TTC549 (cell line): Measurements from ENCODE around the gene STX18.
"Not testable (repeated sequence)": the region's sequence is repeated elsewhere in the genome, so short reads cannot be mapped to it uniquely, and the experiment has no call there.

Source experiments
- FAIRE-seq: peaks from 2 replicates; lab custom pipeline; 2012; peaks lifted over from hg19 to GRCh38; lab: Jason Lieb, UNC

The STX18 gene

DNA sequence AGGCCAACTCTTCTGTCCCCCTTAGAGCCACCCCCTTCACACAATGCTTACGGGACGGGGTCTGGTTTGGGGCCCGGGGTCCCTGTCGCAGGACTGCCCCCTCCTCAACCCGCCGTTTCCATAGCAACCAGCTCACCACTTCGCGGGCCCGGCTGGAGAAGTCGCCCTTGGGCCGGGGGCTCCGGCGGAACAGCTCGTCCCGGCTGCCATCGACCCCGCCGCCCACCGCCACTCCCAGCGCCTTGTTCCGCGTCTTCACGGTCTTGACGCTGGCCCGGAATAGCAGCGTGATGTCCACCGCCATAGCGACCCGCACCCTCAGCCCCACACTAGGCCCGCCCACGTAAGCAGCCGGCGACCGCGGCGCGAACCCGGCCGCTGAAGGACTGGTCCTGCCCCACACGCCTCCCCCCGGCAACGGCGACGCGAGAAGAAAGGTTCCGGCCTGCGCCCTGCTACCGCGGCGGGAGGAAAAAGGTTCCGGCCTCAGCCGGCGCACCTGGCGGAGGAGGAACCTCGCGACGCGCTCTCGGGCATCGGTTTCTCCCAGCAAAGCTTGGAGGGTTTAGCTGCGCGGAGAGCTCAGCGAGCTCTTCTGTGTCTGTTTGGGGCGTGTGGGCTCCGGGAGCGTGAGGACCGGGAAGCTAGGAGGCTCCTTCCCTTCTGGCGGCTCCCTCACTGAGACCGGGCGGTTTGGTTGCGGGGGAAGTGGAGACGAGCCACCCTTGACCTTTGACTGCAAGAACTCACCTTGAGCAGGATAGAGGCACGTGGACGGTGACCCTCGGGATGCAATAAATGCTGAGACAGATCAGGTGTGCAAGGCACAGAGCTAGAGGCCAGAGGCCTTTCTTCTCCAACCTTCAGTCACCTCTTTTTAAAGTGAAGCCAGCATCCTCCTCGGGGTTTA lies at the start of gene STX18:
Gene STX18 (minus strand): TSS at position 388 of the 910 bp plus-strand sequence. CDS start 84 bp downstream, at position 304.
- FAIRE-seq: no peak

DNA sequence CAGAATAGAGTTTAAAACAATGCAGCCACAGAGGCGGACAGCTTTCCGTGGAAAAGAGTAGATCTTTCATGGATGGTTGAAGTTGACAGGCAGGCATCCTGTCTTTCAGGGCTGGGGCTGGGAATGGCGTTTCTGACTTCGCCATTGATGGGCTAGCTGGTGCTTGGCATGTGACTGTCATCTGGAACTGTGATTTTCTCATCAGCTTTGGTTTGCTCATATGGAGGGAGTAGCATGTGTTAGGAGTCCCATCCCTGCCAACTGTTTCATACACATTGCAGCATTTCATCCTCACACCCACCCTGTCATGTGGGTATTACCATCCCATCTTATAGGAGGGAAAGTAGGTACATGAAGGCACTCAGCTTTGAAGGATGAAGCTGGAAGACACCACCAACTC lies 49.2 kb upstream of the STX18 start:
- FAIRE-seq: no peak

DNA sequence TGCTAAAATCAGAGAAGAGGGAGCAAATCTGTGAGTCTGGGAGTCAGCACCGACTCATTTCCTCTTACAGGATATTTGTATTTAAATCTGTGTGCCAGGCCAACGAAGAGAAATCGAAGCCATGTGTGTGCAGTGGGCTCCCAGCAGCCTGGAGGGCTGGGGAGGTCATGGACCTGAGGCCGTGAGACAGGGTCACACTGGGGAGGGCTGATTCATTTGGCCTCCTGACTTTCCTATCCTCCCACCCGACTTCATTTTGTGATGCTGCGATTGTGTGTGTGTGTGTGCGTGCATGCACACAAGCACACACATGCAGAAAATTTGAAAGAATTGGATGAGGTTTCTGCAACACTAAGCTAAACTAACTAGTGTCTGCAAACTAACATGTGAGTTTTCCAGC lies 48.7 kb upstream of the STX18 start:
- FAIRE-seq: no peak

DNA sequence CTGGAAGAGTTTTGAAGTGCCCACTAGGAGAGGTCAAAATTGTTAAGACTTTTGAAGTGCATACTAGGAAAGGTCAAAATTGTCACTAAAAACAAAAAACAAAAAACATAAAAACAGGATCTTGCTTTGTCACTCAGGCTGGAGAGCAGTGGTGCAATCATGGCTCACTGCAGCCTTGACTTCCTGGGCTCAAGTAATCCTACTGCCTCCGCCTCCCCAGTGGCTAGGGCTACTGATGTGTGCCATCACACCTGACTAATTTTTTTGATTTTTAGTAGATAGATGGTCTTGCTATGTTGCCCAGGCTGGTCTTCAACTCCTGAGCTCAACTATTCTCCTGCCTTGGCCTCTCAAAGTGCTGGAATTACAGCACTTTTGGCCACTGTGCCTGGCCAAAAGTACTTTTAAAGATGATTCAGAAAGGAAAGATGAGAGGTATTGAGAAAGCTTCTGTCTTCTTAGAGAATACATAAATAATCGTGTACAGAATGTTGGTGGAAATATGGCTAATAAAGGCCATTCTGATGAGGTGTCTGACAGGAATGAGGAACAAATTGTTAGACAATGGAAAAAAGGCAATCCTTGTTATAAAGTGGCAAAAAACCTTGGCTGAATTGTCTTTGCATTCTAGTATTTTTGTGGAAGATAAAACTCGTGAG lies 43.3 kb upstream of the STX18 start:
- no peak for FAIRE-seq

DNA sequence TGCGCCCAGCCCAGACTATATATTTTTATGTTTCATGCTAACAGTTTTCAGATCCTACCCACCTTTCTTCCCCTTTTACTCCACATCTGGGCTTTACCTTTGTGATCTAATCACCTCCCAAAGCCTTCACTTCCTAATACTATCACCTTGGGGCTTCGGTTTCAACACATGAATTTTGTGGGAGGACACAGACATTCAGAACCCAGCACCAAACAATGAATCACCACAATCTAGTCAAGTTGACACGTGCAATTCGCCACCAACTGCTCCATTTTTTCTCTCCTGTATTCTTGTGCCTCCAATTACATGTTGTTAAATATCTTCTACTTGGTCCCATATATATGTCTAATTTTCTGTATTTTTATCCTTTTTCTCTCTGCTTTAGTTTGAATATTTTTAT lies 41.8 kb upstream of the STX18 start:
- no peak for FAIRE-seq

DNA sequence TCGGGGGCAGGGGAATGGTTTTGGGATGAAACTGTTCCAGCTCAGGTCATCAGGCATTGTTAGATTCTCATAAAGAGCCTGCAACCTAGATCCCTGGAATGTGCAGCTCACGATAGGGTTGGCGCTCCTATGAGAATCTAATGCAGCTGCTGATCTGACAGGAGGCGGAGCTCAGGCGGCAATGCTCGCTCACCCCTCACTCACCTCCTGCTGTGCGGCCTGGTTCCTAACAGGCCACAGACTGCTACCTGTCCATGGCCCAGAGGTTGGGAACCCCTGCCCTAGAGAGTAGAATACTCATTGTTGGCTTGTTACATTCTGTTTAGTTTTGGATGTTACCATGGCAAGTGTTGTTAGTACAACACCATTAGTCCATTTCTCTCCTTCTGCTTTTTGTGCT lies 40.8 kb upstream of the STX18 start:
- no peak for FAIRE-seq

DNA sequence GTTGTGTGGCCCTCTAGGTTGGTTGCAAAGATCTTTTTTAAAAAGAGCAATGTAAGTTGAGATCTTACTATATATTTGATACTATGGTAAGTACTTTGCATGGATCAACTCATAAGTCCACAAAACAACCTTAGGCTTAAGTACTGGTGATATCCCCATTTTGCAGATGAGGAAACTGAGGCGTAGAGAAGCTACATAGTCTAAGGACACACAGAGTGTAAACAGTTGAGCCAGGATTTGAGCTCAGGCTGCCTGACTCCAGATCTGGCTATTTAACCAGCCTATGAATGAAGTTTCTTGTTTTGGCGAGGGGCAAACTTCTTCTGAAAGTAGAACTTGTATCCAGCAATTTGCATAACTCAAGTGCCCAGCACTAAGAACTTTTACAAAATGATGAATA lies 38.6 kb upstream of the STX18 start:
- no peak for FAIRE-seq

DNA sequence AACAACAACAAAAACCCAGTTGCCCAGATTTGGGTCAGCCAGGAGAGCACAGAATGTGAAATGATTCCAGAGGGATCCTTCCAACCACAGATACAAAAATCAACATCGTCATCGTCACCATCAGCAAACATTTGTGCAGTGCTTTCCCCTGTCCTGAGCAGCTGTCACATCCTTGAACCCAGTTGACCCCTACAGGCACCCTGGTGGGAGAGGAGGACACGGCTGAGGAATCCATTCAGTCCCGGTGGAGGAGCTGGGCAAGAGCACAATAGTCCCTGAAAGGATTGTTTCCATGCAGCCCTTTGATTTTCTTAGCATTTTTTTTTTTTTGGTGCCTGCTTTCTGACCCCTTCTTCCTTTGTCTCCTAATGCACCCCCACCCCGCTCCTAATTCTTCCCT lies 37.1 kb upstream of the STX18 start:
- no peak for FAIRE-seq

- no peak for FAIRE-seq
Observed at GRCh38 chr4:4577359-4577875, 35.6 kb upstream of the STX18 start.

- no peak for FAIRE-seq
Observed at GRCh38 chr4:4575284-4576211, 33.7 kb upstream of the STX18 start.

- no peak for FAIRE-seq
Observed at GRCh38 chr4:4574792-4575191, 32.9 kb upstream of the STX18 start.

DNA sequence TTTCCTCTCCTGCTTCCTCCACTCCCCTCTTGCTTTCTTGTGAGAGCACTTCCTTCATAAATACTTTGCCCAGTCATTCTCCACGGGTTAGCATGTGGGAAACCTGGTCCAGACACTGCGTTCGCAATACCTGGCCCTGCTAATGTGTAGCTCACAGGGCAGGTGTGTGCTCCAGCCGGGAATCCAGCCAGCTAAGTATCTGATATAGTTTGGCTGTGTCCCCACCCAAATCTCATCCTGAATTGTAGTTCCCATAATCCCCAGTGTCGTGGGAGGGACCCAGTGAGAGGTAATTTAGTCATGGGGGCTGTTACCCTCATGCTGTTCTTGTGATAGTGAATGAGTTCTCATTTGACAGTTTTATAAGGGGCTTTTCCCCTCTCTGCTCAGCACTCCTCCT lies 32.2 kb upstream of the STX18 start:
- no peak for FAIRE-seq

DNA sequence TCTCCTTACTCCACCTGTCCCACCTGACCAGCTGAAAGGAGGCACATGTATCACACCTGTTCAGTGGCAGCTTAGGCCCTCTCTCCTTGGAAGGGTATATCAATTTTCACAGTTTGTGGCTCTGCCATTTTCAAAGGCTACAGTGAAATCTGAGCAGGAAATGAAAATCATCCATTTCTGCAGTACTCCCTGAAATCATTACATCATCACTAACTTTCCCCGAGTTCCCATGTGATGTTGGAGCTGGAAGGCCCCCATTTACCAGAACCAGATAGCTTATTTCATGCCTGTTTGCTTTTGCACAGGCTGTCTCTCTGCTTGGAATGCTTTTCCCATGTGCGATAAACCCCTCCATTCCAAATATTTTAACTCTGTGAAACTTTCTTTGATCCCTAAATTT lies 31.0 kb upstream of the STX18 start:
- FAIRE-seq: no peak

- not testable (repeated sequence) for FAIRE-seq
Observed at GRCh38 chr4:4569861-4570260, 28.0 kb upstream of the STX18 start.

DNA sequence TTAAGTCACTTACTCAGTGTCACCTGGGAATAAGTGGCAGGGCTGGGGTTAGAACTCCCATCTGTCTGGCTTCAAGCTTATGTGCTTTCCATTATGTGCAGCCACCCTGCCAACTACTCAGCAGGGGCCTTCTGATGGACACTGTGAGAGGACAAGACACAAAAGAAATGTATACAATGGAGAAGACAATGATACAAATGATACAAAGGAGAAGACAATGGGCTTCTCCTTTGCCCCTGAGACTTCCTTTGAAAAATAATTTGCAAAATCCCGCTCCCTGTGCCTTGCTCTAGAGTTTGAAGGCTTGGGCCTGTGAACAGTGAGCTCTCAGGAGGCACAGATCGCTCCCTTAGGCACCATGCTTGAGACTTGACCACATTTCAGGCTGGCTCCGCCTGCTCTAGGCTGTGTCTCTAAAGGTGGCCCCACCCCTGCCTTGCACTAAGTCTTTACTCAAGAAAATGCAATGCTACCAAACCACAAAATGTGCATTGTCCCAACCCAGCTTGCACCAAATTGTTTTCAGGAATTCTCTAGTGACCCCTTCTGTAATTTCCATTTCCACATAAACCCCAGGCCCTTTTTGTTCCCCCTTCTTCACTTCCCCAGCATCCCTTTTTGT lies 27.1 kb upstream of the STX18 start:
- FAIRE-seq: no peak

DNA sequence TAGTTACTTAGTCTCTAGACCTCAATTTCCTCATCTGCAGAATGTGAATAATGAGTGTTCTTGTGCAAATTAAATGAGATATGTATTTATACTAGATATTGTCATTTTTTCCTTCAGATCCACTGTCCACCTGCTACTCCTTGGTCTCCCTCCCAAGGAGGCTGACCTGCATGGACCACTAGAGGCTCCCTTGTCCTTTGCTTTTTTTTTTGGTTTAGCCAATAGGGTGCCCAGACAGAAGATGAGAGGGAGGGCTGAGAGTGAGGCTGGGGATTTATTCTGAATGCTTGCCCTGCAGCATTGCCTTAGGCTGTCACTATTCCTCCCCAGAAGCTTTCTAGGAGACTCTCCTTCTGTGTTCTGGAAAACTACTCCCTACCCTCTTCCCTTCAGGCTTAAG lies 24.5 kb upstream of the STX18 start:
- FAIRE-seq: not testable (repeated sequence)

GRCh38 chr4:4564522-4564921 lies 22.7 kb upstream of the STX18 start:
- FAIRE-seq: no peak

DNA sequence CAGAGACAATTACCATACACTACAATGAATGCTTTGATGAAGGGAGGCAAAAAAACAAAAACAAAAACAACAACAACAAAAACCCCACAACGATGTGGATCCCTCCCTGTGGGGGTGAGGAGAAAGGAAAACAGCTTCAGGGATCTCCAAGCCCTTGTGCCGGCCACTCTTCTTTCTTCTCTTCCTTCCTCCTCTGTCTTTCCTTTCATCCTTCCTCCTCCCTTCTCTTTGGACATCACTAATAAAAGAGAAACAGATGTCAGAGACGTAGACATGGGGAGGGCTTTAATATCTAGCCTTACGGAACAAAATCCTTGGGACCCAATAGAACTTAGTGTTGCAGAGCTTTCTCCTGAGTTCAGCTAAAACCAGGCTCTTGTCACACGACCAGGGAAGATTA lies 18.8 kb upstream of the STX18 start:
- no peak for FAIRE-seq

DNA sequence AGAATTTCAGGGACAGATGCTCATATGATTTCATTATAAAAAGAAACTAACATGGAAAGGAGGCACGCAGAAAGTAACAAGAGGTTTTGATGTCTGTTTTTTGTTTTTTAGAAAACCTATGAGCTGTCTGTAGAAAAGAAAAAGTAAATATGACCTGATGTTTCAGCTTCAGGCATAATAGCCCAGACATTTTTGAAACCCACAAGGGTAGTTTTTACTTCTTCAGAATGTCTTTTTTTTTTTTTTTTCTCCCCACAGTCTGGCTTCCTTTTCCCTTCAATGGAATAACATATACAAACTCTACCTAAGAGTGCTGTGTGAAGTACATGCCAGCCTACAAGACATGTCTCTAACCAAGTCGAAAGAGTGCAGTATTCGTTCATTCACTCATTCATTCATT lies 18.3 kb upstream of the STX18 start:
- no peak for FAIRE-seq

DNA sequence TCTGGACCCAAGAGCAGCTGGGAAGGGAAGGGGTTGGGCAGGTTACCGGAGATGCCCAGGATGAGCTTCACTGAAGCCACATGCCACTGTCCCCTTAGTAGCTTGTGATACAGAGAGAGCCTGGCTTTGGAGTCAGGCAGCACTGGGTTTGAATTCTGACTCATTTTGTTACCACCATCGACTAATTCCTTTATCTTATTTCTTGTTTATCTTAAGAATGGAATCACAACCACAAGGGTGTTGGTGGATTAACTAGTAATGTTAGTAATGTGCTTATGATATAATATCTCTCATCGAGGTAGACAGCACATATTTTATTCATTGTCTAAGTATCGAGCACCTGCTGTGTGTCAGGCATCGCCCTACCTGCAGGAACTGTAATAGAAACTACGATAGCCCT lies 17.7 kb upstream of the STX18 start:
- FAIRE-seq: no peak

GRCh38 chr4:4558881-4559280 lies 17.0 kb upstream of the STX18 start:
- FAIRE-seq: no peak

DNA sequence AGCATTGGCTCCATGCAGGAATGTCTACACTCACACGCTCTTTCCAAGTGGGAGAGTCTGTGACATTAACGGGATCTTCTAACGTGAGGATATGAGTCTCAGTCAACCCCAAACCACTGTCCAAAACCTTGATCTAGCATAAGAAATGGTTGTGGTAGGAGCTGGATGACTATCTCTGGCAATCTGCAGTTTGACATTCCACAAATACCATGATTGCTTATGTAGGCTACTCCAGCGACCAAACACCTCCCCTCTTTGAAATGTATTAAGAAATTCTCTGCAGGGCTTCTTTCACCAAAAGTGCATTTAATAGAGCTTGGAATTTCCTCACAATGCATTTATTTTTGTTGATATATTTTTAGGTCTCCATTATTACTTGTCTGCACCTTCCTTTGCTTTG lies 14.1 kb upstream of the STX18 start:
- no peak for FAIRE-seq
